ENCODE results near the gene ACTRT2.

ACTRT2 gene

DNA sequence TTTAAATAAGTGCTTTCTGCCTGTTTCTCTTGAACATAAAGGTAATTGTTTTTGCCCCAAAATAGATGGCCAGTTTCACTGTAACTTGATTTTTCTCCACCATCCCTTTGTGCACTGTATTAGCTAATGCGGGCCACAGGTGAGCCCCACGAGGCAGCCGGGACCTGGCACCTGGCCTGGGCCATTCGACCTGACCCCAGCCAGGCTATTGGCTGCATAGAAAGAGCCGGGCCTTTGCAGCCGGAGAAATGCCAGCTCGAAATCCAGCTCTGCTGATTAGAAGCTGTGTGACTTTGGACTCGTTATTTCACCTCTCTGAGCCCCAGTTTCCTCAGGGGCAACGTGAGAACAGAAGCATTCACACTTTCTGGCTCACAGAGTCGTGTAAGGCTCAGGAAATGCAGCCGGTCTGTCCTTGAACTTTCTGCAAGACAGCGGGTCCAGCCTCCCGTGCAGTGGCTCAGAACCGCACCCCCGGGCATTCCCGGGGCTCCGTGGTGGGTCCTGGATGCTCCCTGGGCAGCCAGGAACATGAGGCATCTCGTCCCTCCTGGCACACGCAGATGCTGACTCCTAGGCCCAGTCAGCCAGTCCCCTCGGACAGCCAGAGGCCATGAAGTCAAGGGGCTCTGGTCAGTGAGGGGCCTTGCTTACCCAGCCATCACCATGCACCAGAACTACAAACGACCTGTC is 37.4 kb upstream of the ACTRT2 start:
- no peak for DNase-seq

DNA sequence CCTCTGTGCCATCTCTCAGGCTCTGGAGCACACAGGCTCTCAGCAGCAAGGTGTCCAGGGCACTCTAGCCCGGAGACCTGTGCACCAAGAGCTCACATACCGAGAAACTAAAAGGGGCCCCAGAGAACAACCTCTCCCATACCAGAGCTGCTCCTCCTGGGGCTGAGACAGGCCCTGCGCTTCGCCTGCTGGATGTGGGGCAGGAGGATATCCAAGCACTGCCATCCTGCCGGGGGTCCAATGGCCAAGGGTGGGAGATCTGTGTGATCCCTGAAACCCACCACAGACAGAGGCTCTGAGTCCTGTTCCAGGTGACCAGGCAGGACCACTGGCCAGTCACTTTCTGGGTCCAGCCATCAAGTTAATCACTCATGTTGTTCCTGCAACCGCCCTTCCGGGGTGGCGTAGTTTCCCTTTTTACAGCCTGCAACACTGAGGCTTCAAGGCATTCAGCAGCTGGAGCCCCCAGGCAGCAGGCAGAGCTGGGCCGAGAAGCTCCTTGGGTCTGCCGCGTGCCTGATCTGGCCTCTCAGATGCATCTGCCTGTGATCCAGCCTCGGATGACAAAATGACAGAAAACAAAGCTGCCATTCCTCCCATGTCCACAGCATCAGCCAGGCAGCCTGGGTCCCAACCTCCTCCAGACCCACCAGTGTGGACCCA is 36.7 kb upstream of the ACTRT2 start:
- no peak for DNase-seq

DNA sequence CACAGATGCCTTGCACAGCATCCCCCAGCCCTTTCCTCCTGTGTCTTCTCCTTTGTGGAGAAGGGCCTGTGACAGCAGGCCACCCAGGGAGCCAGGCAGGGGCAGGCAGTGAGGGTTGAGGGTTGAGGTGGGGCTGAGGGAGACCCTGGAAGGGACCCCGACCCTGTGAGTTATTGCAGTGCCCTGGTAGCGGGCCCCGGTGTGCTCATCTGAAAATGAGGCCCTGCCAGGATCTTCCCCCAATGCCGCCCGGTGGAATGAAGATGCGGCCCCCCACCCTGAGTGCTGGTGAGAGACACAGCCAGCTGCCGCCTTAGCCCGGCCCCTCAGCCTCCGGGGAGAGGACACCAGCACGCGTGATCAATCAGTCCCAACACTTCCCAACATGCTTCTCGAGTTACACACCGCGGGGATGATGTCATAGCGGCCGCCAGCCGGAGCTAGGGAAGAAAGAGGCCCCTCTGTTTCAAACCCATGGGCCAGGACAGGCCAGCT is 36.2 kb upstream of the ACTRT2 start:
- DNase-seq = no peak

DNA sequence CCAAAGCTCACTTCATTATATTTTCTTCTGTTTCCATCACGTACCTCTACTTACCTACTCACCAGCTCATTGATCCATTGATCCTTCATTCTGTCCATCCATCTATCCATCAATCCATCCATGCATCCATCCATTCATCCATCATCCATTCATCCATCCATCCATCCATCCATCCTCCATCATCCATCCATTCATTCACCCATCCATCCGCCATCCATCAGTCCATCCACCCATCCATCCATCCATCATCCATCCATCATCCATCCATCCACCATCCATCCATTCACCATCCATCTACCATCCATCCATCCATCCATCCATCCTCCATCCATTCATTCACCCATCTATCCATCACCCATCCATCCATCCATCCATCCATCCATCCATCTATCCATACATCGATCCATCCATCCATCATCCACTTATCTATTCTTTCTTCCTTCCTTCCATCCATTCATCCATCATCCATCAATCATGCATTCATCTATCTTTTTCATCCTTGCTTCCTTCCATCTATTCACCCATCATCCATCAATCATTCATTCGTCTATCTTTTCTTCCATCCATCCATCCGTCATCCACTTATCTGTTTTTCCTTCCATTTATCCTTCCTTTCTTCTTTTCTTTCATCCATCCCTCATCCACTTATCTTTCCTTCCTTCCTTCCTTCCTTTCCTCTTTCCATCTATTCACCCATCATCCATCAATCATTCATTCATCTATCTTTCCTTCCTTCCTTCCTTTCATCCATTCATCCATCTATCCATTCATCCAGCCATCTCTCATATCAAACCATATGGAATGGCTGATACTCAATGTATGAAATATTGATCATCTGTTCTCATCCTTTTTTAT is 35.3 kb upstream of the ACTRT2 start:
- DNase-seq = no peak

DNA sequence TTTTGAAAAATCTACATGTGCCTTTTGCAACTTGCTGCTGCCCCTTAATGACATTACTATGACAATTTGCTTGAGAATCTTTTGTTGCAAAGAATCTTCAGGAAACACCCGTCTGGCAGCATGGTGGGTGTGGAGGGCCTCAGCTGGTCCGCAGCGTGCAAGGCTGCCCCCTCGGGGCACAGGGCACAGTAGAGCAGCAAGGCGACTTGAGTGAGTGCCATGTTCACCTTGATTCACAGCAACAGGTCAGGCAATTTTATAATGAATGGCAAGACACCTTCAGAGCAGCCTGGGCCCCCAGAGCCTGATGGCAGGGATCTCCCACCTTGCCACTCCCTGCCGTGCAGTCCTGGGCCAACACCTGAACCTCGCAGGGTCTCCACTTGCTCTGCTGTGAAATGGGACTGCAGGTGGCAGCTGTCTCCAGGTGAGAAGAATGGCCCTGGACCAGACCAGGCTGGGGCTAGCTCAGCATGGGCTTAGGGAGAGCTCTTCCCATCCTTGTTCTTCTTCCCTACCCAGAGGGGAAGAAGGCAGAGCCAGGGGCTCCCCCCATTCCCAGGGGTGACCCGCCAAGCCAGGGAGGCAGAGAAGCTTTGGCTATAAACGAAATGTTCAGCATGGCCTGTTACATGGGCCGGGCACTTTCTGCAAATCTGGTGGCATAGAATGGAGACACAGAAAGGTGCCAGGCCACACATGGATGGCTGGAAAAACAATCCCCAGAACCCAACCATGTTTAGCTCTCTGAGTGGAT is 34.5 kb upstream of the ACTRT2 start:
- DNase-seq = no peak

DNA sequence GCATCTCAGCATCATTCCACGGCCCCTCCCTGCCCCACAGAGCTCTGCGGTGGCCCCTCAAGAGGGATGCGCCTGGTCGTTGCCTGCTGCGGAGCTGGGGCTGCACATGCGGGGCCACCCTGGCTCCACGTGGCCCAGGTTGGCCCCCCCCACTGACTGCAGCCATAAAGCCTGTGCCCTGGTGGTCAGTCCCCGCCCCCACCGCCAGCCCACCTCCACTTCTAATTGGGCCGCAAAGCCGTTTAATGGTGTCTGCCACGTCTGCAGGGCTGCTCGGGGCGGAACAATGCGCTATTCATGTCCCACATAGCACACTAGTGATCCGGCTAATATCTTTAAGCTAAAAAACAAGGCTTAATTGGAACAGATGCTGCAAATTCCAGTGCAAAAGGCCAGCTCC is 33.5 kb upstream of the ACTRT2 start:
- no peak for DNase-seq

DNA sequence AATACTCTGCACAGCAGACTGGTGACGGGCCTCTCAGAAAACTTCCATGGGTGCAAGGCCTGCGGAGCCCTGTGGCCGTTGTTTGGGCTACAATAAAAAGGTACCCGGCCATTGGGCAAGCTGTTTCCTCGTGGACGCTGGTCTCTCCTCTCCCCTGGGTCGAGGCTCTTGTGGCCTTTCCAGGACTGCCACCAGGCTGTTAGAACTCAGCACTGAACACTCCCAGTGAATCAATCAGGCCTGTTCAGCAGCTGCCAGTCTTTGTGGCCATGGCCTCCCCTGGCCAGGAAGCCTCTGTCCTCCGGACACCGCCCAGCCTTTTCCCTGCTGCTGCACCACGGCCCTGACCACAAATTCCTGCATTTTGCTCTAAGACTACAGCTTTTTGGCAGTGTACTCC is 33.0 kb upstream of the ACTRT2 start:
- DNase-seq = no peak

DNA sequence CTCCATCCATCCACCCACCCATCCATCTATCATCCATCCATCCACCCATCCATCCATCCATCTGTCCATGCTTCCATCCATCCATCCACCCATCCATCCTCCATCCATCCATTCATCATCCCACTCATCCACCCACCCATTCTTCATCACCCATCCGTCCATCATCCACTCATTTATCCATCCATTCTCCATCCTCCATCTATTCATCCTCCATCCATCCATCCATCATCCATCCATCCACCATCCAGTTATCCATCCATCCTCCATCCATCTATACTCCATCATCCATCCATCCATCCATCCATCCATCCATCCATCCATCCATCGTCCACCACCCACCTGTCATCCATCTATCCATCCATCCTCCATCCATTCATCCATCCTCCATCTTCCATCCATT is 32.1 kb upstream of the ACTRT2 start:
- no peak for DNase-seq

DNA sequence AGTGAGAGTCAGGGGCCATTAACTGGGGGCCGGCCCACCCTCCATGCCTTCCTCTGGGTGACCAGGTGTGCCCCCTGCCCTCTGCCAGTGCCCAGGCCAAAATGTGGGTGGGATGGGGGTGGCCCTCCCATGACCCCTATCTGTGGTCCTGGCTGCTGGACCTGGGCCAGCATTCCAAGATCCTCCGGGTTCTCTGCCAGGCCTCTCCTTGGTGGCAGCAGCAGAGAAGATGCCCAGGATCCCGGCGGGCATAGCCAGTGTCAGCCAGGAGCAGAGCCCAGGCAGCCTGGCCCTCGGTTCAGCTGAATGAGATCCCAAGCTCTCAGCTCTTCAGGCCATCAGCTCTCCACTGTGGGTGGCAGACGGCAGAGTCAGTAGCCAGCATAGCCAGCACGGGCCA is 31.3 kb upstream of the ACTRT2 start:
- DNase-seq = no peak

DNA sequence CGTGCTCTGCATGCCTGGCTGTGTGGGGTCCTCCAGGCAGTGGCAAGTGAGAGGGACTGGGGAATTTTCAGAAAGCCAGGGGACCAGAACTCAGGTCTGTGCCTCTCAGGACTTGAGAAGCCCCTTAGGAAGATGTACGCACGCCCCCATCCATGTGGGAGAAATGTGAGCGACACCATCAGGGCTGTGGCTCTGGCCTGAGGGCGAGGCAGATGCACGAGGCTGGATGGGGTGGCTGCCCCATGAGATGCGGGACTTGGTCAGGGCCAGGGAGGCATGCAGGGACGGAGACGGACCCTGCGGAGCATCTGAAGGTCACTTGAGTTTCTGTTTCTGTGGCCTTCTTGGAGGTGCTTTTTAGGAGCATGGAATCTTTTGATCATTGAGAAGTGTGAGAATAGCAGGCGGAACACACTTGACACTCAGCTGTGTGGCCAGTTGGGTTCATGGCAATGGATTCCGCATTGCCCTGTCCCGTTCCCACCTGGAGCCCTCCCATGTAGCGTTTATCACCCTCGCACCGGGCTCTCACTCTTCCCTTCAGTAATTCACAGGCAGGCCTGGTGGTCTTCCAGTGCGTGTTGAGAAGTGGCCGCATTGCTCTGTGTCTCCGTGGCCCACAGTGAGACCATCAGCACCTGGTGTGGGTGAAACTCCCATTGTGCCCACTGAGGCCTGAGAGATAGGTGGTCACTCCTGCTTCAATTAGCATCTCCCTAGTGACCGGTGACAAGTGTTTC is 30.7 kb upstream of the ACTRT2 start:
- DNase-seq = no peak

DNA sequence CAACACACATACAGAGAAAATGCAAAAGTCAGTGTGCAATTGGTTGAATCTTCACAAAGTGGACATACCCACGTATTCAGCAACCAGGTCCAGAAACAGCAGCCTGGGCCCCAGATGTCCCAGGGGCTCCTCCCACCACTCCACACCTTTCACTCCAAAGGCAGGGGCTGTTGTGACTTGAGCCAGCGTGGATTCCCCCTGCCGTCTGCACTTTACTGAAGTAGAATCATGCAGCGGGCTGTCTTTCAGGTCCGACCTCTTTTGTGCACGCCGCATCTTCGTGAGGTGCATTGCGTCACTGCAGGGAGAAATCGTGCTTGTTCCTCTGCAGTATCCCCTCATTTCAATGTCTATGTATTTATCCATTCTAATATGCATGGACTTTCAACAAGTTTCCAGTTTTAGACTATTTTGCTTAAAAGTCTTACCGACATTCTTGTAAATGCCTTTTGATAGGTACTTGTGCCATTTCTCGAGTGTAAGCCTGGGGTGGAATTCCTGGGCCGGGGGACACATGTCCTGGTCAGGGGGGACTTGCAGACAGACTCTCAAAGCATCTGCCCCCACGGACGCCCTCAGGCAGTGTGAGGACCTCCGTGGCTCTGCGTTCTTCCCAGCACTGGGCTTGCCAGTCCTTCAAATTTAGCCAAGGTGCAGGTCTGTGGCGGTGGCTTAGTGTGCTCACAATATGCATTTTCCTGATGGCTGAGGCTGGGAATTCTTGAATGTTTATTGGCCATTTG is 29.3 kb upstream of the ACTRT2 start:
- no peak for DNase-seq

DNA sequence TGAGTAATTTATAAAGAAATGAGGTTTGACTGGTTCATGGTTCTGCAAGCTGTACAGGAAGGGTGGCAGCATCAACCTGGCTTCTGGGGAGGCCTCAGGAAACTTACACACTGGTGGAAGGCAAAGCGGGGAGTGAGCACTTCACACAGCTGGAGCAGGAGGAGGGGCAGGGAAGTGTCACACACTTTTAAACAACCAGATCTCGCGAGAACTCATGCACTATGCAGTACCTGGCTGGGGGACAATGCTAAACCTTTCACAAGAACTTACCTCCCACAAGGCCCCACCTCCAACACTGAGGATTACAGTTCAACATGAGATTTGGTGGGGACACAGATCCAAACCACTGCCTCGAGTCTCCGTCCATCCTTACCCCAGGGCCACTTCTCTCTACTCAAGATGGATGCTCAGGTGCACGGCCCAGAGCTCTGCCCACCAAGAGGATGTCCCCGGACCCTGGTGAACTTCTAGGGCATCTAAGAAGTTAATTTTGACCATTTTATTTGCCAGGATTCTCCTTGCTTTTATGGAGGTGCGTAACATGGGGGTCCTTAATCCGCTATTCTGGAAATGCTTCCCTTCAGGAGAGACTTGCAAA is 22.7 kb upstream of the ACTRT2 start:
- DNase-seq = no peak

DNA sequence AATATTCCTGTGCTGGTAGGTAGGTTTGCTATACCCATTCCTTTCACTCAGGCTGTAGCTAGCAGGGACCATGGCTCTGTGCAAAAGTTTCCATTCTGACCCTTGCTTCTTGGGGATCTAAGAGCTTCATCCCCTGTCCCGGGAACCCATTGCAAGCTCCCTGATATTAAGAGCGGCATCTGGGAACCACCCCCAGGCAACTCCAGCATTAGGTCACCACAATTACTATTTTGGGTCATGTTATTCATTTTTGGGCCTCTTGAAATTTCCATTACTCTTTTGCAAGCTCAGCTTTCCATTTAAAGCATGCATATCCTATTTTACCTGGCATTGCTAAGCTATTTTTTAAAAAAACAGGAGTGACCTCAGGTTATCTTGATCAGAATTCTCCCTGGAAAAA is 22.1 kb upstream of the ACTRT2 start:
- DNase-seq = no peak

DNA sequence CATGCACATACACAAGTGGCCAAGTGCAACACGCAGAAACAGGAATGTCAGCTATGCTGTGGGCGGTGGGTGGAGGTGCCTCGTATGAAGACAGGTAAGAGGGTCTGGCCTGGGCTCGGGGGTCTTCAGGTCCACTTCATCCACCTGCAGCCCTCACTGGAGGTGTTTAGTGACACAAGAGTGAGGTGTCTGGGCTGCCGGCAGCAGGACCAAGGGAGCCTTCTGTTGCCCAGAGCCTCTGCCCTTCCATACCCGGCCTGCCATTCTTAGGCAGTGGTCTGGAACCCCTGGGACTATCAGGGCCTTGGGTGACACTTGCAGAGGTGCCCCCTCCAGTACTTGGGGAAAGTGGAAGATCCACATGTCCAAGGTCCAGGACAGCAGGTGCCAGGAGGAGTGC is 21.7 kb upstream of the ACTRT2 start:
- DNase-seq = no peak

DNA sequence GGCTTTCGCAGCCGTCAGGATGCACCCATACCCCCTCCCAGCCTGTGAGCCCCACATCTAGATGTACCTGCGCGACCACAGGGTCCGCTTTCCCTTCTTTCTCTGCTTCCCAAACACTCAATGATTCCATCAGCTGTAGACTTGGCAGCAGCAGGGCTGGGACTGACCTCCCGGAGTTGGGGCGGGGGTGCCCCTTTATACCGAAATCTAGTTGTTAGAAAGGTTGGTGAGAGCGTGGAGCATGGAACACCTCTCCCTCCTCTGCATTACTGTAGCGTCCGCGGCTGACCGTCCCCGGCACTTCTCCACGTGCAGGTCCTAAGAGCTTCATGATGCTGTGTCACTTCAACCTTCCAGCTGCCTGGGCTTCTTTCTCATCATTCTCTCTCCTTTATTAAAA is 21.1 kb upstream of the ACTRT2 start:
- no peak for DNase-seq

DNA sequence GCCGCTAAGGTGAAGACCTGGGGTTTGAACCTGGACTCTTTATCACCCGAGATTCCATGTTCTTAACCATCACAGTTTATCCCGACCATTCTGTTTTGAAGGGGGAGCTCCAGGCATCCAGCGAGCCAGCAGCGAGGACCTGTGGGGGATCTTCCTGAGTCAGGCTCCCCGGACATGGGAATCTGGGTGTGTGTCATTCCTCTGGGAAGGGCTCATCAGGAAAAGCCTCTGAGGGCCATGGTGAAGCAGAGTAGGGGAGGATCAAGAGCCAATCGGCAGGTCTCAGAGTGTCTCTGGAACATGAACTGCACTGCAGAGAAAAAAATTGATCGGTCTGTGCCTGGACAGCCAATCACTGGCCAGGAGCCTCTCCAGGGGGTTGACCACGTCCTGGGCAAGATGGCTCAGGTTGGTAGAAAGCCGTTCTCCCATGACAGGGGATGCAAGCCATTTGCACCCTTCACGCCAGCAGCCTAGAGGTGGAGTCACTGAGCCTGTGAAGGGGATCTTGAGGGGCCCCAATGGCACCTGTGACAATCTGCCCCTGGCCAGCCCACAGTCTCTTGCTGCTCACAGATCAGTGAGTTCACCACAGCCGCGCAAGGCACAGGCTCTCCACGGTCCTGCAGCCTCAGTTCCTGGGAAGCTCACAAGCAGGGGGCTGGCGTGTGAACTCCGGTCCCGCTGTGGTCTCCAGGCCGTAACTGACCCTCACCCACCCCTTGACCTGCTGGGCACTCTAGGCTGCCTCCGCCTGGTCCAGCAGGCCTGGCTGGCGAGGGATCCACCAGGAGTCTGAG is 20.4 kb upstream of the ACTRT2 start:
- DNase-seq = no peak

DNA sequence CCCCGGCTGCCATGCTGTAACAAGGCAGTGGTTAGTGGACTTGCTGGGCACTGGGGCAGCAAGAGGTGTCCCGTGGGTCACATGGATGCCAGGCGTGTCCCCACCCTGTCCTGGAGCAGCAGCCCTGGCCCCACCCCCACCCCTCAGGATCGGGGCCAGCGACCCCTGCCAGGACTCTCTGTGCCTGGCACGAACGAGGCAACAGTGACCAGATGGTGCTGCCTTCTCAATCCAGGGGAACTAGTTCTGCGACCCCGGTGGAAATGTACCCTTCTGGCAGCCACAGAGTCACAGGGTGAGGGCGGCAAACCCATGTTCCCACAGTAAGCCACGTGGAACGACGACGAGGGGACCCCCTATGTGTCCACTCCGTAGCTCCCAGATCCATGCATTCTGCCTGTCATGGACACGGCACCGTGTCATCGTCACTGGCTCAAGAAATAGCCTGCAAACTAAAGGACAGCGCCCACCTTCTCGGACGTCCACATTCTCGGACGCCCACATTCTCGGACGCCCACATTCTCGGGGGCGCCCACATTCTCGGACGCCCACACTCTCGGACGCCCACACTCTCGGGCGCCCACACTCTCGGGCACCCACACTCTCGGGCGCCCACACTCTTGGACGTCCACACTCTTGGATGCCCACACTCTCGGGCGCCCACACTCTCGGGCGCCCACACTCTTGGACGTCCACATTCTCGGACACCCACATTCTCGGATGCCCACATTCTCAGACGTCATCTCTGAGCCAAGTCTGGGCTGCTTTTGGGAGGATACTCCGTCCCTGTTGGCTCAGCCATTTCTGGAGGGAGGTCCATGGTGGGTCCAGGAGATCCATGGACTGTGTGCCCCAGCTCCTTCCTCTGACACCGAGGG is 19.6 kb upstream of the ACTRT2 start:
- DNase-seq = no peak

DNA sequence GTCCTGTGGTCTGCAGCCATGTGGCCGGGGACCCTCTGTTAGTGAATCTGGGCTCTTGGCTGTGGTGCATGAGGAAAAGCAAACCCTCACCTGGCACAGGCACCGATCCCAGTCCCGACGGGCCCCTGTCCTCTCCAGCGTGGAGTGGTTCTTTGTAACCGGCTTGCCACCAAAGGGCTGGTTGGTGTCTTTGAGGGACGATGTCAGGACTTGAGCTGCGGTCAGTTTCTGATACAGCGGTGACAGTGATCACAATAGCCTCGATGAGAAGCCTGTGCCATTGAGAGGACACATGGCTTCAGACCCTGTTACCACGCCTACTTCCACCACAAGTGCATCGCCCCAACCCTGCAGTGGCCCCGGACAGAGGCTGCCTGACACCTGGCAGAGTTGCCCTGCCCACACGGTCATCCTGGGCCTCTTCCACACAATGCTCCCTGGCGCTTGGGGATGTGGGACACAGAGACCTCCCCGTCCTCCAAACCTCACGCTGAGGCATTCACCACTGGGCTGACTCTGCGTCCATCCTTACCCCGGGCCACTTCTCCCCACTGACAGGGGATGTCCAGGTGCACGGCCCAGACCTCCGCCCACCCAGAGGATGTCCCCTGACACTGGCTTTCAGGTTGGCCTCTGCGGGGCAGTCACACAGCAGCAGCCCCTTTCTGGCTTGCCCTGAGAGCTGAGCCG is 18.8 kb upstream of the ACTRT2 start:
- no peak for DNase-seq
